Calu3 (cell line): ENCODE results near the gene AOC1. TPM values are rescaled to one million over a fixed set of nuclear protein-coding genes. Genes with fewer than 3 reads are reported as not detected.

ENCODE experiments used
- BruUV-seq: library from RNA; stranded (reverse); fragments of 400-500 nt; replicated peaks from 2 replicates; lab custom pipeline; 2021; lab: Mats Ljungman, UMichigan
- CTCF ChIA-PET: fragments of 300-600 bp; sonication (Branson Sonifier 250); formaldehyde crosslinking; loops from one replicate; lab custom pipeline; 2022; ENCODE audit warnings: antibody characterized with exemption; lab: Charles Lee
- DNase-seq: peaks from one replicate; pipeline ENCODE4 v3.0.0; 2022
- H3K27ac Mint-ChIP-seq: one replicate; pipeline ENCODE4 v1.8.0; 2022; ENCODE audit warnings: mixed read lengths; ENCODE audit not compliant: unreplicated experiment
- H3K27me3 Mint-ChIP-seq: one replicate; pipeline ENCODE4 v1.8.0; 2022; ENCODE audit warnings: mixed read lengths; ENCODE audit not compliant: unreplicated experiment
- H3K36me3 Mint-ChIP-seq: one replicate; pipeline ENCODE4 v1.8.0; 2022; ENCODE audit warnings: mild to moderate bottlenecking, moderate library complexity, mixed read lengths; ENCODE audit not compliant: insufficient read depth, unreplicated experiment
- H3K4me1 Mint-ChIP-seq: one replicate; pipeline ENCODE4 v1.8.0; 2022; ENCODE audit warnings: mild to moderate bottlenecking, low read depth, mixed read lengths; ENCODE audit not compliant: unreplicated experiment
- H3K4me3 Mint-ChIP-seq: one replicate; pipeline ENCODE4 v1.8.0; 2022; ENCODE audit warnings: mild to moderate bottlenecking, low read depth, moderate library complexity, mixed read lengths; ENCODE audit not compliant: unreplicated experiment
- H3K9me3 Mint-ChIP-seq: one replicate; pipeline ENCODE4 v1.8.0; 2022; ENCODE audit warnings: low read depth, mixed read lengths; ENCODE audit not compliant: unreplicated experiment
- CTCF ChIP-seq: fragments of 200-600 bp; IDR thresholded peaks from one replicate; pipeline ENCODE4 v1.8.0; 2022; ENCODE audit warnings: antibody characterized with exemption; ENCODE audit not compliant: unreplicated experiment
- intact Hi-C: fragments of 100-400 bp; cut with micrococcal nuclease; formaldehyde crosslinking; loops from one replicate; pipeline ENCODE4 v1.10.0; 2022; ENCODE audit not compliant: unreplicated experiment
- total RNA-seq: library from RNA; stranded (reverse); gene quantifications from 2 replicates; pipeline ENCODE4 v1.2.3, GENCODE V29; 2022

Gene AOC1
- total RNA-seq, 1 experiment from 2014 or later = 1.2 TPM

- intact Hi-C loops = no loop called here
- Mint-ChIP-seq H3K27me3 (no peaks in the 10 kb centered on the region), H3K36me3 (no peaks in the 10 kb centered on the region), H3K4me3 (no peak overlapping the region), H3K9me3 (peaks cover 2% of the 10 kb centered on the region), H3K27ac (no peak overlapping the region), H3K4me1 (no peaks in the 10 kb centered on the region)
- CTCF ChIA-PET = no interaction called here
- BruUV-seq = no TSS peak
- no peak for DNase-seq
- TF ChIP-seq CTCF = no peak
Observed at GRCh38 chr7:150818971-150819370, 33.3 kb upstream of the AOC1 start.

GRCh38 chr7:150820148-150820547 is 32.2 kb upstream of the AOC1 start:
- DNase-seq = no peak
- no peak for TF ChIP-seq CTCF
- BruUV-seq = no TSS peak
- no peaks in the 10 kb centered on the region for H3K4me1 Mint-ChIP-seq
- H3K4me3 Mint-ChIP-seq = no peak overlapping the region
- no peak overlapping the region for H3K27ac Mint-ChIP-seq
- intact Hi-C loops = no loop called here
- H3K9me3 Mint-ChIP-seq = peaks cover 2% of the 10 kb centered on the region
- CTCF ChIA-PET = no interaction called here
- H3K36me3 Mint-ChIP-seq = no peaks in the 10 kb centered on the region
- no peaks in the 10 kb centered on the region for H3K27me3 Mint-ChIP-seq

- intact Hi-C loops = no loop called here
- CTCF ChIA-PET = no interaction called here
- BruUV-seq = no TSS peak
- Mint-ChIP-seq H3K27ac (no peak overlapping the region), H3K9me3 (peaks cover 2% of the 10 kb centered on the region), H3K36me3 (no peaks in the 10 kb centered on the region), H3K4me1 (no peaks in the 10 kb centered on the region), H3K4me3 (no peak overlapping the region), H3K27me3 (no peaks in the 10 kb centered on the region)
- DNase-seq = no peak
- no peak for TF ChIP-seq CTCF
Observed at GRCh38 chr7:150820578-150821198, 31.6 kb upstream of the AOC1 start.

GRCh38 chr7:150823043-150823442 is 29.3 kb upstream of the AOC1 start:
- Mint-ChIP-seq H3K9me3 (peaks cover 2% of the 10 kb centered on the region), H3K27ac (no peak overlapping the region), H3K36me3 (no peaks in the 10 kb centered on the region), H3K4me1 (no peaks in the 10 kb centered on the region), H3K27me3 (peaks cover 2% of the 10 kb centered on the region), H3K4me3 (no peak overlapping the region)
- CTCF ChIA-PET = no interaction called here
- no peak for DNase-seq
- BruUV-seq = no TSS peak
- TF ChIP-seq CTCF = no peak
- intact Hi-C loops = no loop called here
